K562 (cell line): Measurements from ENCODE around the gene ZEB2.

Experiments used
- RAD21 ChIP-seq, 2 experiments: fragments of 250-450 bp in 1 of 2; fragments of 450-650 bp in 1 of 2; sonication (Bioruptor Pico) in 1 of 2; formaldehyde crosslinking in 1 of 2; IDR thresholded peaks in 1 of 2; conservative IDR thresholded peaks in 1 of 2; 2 replicates each; pipeline versions ENCODE4 v1.4.0 to v1.8.0; 2020 to 2022; ENCODE audit warnings: mild to moderate bottlenecking in 2 of 2, moderate library complexity in 1 of 2
- TAF1 ChIP-seq: IDR thresholded peaks from 2 replicates; pipeline ENCODE4 v1.6.1; 2011; ENCODE audit warnings: mild to moderate bottlenecking, low read length, moderate library complexity; ENCODE audit not compliant: insufficient read depth, control insufficient read depth, severe bottlenecking; ENCODE audit errors: extremely low read depth
- YY1 ChIP-seq, 3 experiments: IDR thresholded peaks; 2 replicates each; pipeline ENCODE4 v1.6.1; 2011; ENCODE audit warnings: low read length in 2 of 3, mild to moderate bottlenecking in 2 of 3, moderate library complexity in 2 of 3, borderline replicate concordance in 1 of 3, control low read depth in 1 of 3, low read depth in 1 of 3; ENCODE audit not compliant: insufficient read depth in 3 of 3, insufficient replicate concordance in 2 of 3, control insufficient read depth in 1 of 3, insufficient read length in 1 of 3; ENCODE audit errors: extremely low read depth in 1 of 3
- TF ChIP-seq, protein P1 (sequence below), 3 experiments: IDR thresholded peaks in 2 of 3; conservative IDR thresholded peaks in 1 of 3; 2 replicates each; pipeline ENCODE4 v1.5.1; 2011 to 2012; ENCODE audit warnings: low read length in 3 of 3, mild to moderate bottlenecking in 3 of 3, control low read depth in 2 of 3, improper control_type of control experiment in 1 of 3, inconsistent platforms in 1 of 3, low read depth in 1 of 3, mixed read lengths in 1 of 3, moderate library complexity in 1 of 3; ENCODE audit not compliant: insufficient read depth in 2 of 3
- TF ChIP-seq, protein P2 (sequence below): sonication (generic); formaldehyde crosslinking; IDR thresholded peaks from 2 replicates; pipeline ENCODE4 v1.4.0; 2020; ENCODE audit warnings: mild to moderate bottlenecking, missing genetic modification reagents
- TF ChIP-seq, protein P3 (sequence below): fragments of 250-450 bp; sonication (Bioruptor Pico); IDR thresholded peaks from 2 replicates; pipeline ENCODE4 v1.5.0; 2022; ENCODE audit warnings: mild to moderate bottlenecking

DNA sequence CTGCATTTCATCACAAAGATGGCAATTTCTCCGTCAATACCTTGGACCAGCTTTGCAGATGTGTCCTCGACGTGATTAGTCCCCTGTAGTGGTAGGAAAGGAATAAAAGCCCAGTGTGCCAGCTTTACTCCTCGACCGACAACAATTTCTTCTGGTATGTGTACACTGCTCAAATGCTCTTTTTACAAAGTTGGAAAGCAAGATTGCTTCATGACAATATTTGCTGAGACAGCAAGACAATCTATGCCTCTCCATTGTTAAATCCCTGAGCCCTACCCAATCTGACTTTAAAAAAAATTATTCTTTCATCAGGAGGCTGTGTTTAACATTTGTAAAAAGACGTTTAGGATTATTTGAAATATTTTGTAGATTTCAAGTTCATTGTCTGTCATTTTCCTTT lies 27.6 kb upstream of the ZEB2 start:
- TF ChIP-seq YY1 (IDR thresholded peaks at IDR 0.05; ENCODE audit: borderline replicate concordance in 1 of 3, control insufficient read depth in 1 of 3, extremely low read depth in 1 of 3, insufficient read depth in 3 of 3, insufficient read length in 1 of 3, insufficient replicate concordance in 2 of 3, low read depth in 1 of 3, low read length in 2 of 3) (no peak), TAF1 (no peak), RAD21 (CRISPR knock-in tag; conservative IDR thresholded peaks at IDR 0.05 in 1 of 2, IDR thresholded peaks at IDR 0.05 in 1 of 2) (no peak)
- TF ChIP-seq, protein P1, sequence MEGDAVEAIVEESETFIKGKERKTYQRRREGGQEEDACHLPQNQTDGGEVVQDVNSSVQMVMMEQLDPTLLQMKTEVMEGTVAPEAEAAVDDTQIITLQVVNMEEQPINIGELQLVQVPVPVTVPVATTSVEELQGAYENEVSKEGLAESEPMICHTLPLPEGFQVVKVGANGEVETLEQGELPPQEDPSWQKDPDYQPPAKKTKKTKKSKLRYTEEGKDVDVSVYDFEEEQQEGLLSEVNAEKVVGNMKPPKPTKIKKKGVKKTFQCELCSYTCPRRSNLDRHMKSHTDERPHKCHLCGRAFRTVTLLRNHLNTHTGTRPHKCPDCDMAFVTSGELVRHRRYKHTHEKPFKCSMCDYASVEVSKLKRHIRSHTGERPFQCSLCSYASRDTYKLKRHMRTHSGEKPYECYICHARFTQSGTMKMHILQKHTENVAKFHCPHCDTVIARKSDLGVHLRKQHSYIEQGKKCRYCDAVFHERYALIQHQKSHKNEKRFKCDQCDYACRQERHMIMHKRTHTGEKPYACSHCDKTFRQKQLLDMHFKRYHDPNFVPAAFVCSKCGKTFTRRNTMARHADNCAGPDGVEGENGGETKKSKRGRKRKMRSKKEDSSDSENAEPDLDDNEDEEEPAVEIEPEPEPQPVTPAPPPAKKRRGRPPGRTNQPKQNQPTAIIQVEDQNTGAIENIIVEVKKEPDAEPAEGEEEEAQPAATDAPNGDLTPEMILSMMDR (IDR thresholded peaks at IDR 0.05 in 2 of 3, conservative IDR thresholded peaks at IDR 0.05 in 1 of 3; ENCODE audit: insufficient read depth in 2 of 3, low read depth in 1 of 3, low read length in 3 of 3), result no peak
- TF ChIP-seq, protein P2, sequence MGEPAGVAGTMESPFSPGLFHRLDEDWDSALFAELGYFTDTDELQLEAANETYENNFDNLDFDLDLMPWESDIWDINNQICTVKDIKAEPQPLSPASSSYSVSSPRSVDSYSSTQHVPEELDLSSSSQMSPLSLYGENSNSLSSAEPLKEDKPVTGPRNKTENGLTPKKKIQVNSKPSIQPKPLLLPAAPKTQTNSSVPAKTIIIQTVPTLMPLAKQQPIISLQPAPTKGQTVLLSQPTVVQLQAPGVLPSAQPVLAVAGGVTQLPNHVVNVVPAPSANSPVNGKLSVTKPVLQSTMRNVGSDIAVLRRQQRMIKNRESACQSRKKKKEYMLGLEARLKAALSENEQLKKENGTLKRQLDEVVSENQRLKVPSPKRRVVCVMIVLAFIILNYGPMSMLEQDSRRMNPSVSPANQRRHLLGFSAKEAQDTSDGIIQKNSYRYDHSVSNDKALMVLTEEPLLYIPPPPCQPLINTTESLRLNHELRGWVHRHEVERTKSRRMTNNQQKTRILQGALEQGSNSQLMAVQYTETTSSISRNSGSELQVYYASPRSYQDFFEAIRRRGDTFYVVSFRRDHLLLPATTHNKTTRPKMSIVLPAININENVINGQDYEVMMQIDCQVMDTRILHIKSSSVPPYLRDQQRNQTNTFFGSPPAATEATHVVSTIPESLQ (CRISPR knock-in tag), result no peak
- TF ChIP-seq, protein P3, sequence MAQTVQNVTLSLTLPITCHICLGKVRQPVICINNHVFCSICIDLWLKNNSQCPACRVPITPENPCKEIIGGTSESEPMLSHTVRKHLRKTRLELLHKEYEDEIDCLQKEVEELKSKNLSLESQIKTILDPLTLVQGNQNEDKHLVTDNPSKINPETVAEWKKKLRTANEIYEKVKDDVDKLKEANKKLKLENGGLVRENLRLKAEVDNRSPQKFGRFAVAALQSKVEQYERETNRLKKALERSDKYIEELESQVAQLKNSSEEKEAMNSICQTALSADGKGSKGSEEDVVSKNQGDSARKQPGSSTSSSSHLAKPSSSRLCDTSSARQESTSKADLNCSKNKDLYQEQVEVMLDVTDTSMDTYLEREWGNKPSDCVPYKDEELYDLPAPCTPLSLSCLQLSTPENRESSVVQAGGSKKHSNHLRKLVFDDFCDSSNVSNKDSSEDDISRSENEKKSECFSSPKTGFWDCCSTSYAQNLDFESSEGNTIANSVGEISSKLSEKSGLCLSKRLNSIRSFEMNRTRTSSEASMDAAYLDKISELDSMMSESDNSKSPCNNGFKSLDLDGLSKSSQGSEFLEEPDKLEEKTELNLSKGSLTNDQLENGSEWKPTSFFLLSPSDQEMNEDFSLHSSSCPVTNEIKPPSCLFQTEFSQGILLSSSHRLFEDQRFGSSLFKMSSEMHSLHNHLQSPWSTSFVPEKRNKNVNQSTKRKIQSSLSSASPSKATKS (CRISPR knock-in tag), result no peak
